Calu3 (cell line): ENCODE results near the gene ABL2. TPM values are rescaled to one million over a fixed set of nuclear protein-coding genes. Genes with fewer than 3 reads are reported as not detected.
"Not testable (repeated sequence)": the region's sequence is repeated elsewhere in the genome, so short reads cannot be mapped to it uniquely, and the experiment has no call there.

Experiments
- BruUV-seq: library from RNA; stranded (reverse); fragments of 400-500 nt; replicated peaks from 2 replicates; lab custom pipeline; 2021; lab: Mats Ljungman, UMichigan
- CTCF ChIA-PET: fragments of 300-600 bp; sonication (Branson Sonifier 250); formaldehyde crosslinking; loops from one replicate; lab custom pipeline; 2022; ENCODE audit warnings: antibody characterized with exemption; lab: Charles Lee
- DNase-seq: peaks from one replicate; pipeline ENCODE4 v3.0.0; 2022
- H3K27ac Mint-ChIP-seq: one replicate; pipeline ENCODE4 v1.8.0; 2022; ENCODE audit warnings: mixed read lengths; ENCODE audit not compliant: unreplicated experiment
- H3K27me3 Mint-ChIP-seq: one replicate; pipeline ENCODE4 v1.8.0; 2022; ENCODE audit warnings: mixed read lengths; ENCODE audit not compliant: unreplicated experiment
- H3K36me3 Mint-ChIP-seq: one replicate; pipeline ENCODE4 v1.8.0; 2022; ENCODE audit warnings: mild to moderate bottlenecking, moderate library complexity, mixed read lengths; ENCODE audit not compliant: insufficient read depth, unreplicated experiment
- H3K4me1 Mint-ChIP-seq: one replicate; pipeline ENCODE4 v1.8.0; 2022; ENCODE audit warnings: mild to moderate bottlenecking, low read depth, mixed read lengths; ENCODE audit not compliant: unreplicated experiment
- H3K4me3 Mint-ChIP-seq: one replicate; pipeline ENCODE4 v1.8.0; 2022; ENCODE audit warnings: mild to moderate bottlenecking, low read depth, moderate library complexity, mixed read lengths; ENCODE audit not compliant: unreplicated experiment
- H3K9me3 Mint-ChIP-seq: one replicate; pipeline ENCODE4 v1.8.0; 2022; ENCODE audit warnings: low read depth, mixed read lengths; ENCODE audit not compliant: unreplicated experiment
- CTCF ChIP-seq: fragments of 200-600 bp; IDR thresholded peaks from one replicate; pipeline ENCODE4 v1.8.0; 2022; ENCODE audit warnings: antibody characterized with exemption; ENCODE audit not compliant: unreplicated experiment
- intact Hi-C: fragments of 100-400 bp; cut with micrococcal nuclease; formaldehyde crosslinking; loops from one replicate; pipeline ENCODE4 v1.10.0; 2022; ENCODE audit not compliant: unreplicated experiment
- total RNA-seq: library from RNA; stranded (reverse); gene quantifications from 2 replicates; pipeline ENCODE4 v1.2.3, GENCODE V29; 2022

The ABL2 gene
- total RNA-seq, 1 experiment from 2014 or later = 47.8 TPM

GRCh38 chr1:179137617-179138255 lies 91.7 kb downstream of the ABL2 start:
- Mint-ChIP-seq H3K27ac (peak overlapping the region; percentile 33), H3K9me3 (peaks cover 4% of the 10 kb centered on the region), H3K4me1 (peaks cover 48% of the 10 kb centered on the region), H3K4me3 (peak overlapping the region; percentile 54), H3K36me3 (peaks cover 38% of the 10 kb centered on the region), H3K27me3 (no peaks in the 10 kb centered on the region)
- intact Hi-C loops = no loop called here
- TF ChIP-seq CTCF = no peak
- BruUV-seq = no TSS peak
- DNase-seq = peak; percentile 23
- CTCF ChIA-PET = interaction anchor here (1.0 to 1.2 kb wide), 2 partner anchors 9 to 17 kb away, joined by 3 to 4 read pairs; no protein-coding TSS in a partner anchor

DNA sequence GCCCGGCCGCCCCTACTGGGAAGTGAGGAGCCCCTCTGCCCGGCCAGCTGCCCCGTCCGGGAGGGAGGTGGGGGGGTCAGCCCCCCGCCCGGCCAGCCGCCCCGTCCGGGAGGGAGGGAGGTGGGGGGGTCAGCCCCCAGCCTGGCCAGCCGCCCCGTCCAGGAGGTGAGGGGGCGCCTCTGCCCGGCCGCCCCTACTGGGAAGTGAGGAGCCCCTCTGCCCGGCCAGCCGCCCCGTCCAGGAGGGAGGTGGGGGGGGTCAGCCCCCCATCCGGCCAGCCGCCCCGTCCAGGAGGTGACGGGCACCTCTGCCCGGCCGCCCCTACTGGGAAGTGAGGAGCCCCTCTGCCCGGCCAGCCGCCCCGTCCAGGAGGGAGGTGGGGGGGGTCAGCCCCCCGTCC lies 93.8 kb downstream of the ABL2 start:
- H3K9me3 Mint-ChIP-seq, CTCF ChIA-PET, BruUV-seq, intact Hi-C loops, H3K27ac Mint-ChIP-seq, DNase-seq, H3K4me3 Mint-ChIP-seq, H3K27me3 Mint-ChIP-seq: not testable (repeated sequence)
- peaks cover 65% of the 10 kb centered on the region for H3K4me1 Mint-ChIP-seq
- H3K36me3 Mint-ChIP-seq = peaks cover 45% of the 10 kb centered on the region

DNA sequence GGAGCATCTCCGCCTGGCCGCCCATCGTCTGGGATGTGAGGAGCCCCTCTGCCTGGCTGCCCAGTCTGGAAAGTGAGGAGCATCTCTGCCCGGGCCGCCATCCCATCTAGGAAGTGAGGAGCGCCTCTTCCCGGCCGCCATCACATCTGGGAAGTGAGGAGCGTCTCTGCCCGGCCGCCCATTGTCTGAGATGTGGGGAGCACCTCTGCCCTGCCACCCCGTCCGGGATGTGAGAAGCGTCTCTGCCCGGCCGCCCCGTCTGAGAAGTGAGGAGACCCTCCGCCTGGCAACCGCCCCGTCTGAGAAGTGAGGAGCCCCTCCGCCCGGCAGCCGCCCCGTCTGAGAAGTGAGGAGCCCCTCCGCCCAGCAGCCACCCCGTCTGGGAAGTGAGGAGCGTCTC lies 94.3 kb downstream of the ABL2 start:
- BruUV-seq, H3K27me3 Mint-ChIP-seq, DNase-seq, CTCF ChIA-PET, intact Hi-C loops, H3K27ac Mint-ChIP-seq, H3K9me3 Mint-ChIP-seq, H3K4me3 Mint-ChIP-seq: not testable (repeated sequence)
- peaks cover 46% of the 10 kb centered on the region for H3K36me3 Mint-ChIP-seq
- peaks cover 65% of the 10 kb centered on the region for H3K4me1 Mint-ChIP-seq

- BruUV-seq = no TSS peak
- peak overlapping the region; percentile 91 for H3K27ac Mint-ChIP-seq
- H3K27me3 Mint-ChIP-seq = no peaks in the 10 kb centered on the region
- H3K4me3 Mint-ChIP-seq = peak overlapping the region; percentile 51
- peaks cover 89% of the 10 kb centered on the region for H3K4me1 Mint-ChIP-seq
- no peak for DNase-seq
- TF ChIP-seq CTCF = no peak
- H3K9me3 Mint-ChIP-seq = no peaks in the 10 kb centered on the region
- CTCF ChIA-PET = interaction anchor here (0.6 to 1.8 kb wide), 4 partner anchors 8 to 88 kb away, joined by 3 to 4 read pairs (median 4); no protein-coding TSS in a partner anchor
- peaks cover 77% of the 10 kb centered on the region for H3K36me3 Mint-ChIP-seq
- intact Hi-C loops = loop anchor here (2.0 to 5.0 kb wide), 2 partner anchors 35 to 47 kb away; no protein-coding TSS in a partner anchor
These were observed 99.6 kb downstream of the ABL2 start for GRCh38 chr1:179129702-179130473.

- peak; percentile 70 for DNase-seq
- peaks cover 85% of the 10 kb centered on the region for H3K4me1 Mint-ChIP-seq
- no peak for TF ChIP-seq CTCF
- intact Hi-C loops = loop anchor here (2.0 to 5.0 kb wide), 2 partner anchors 36 to 49 kb away; no protein-coding TSS in a partner anchor
- H3K4me3 Mint-ChIP-seq = peak overlapping the region; percentile 51
- H3K9me3 Mint-ChIP-seq = no peaks in the 10 kb centered on the region
- CTCF ChIA-PET = interaction anchor here (0.6 to 1.8 kb wide), 6 partner anchors 9 to 384 kb away, joined by 3 to 5 read pairs (median 4); no protein-coding TSS in a partner anchor
- peak overlapping the region; percentile 91 for H3K27ac Mint-ChIP-seq
- H3K27me3 Mint-ChIP-seq = no peaks in the 10 kb centered on the region
- no TSS peak for BruUV-seq
- H3K36me3 Mint-ChIP-seq = peaks cover 83% of the 10 kb centered on the region
These were observed 101.0 kb downstream of the ABL2 start for GRCh38 chr1:179128520-179128919.
